Mucosa of descending colon (tissue), 3 donors: ENCODE measurements around the gene WDR70. TPM values are rescaled to one million over a fixed set of nuclear protein-coding genes. Genes with fewer than 3 reads are reported as not detected.

Source experiments
- ATAC-seq: fragments of 200-7000 bp; cut with Tn5 transposase; one replicate; pipeline ENCODE4 v1.9.1; 2020; ENCODE audit warnings: mild to moderate bottlenecking, moderate library complexity
- DNase-seq, 3 donors: peaks; one replicate each; pipeline ENCODE4 v3.0.0-alpha.2; 2020
- H3K36me3 ChIP-seq: fragments of 200-600 bp; one replicate; pipeline ENCODE4 v1.8.0; 2021; ENCODE audit warnings: low read depth, mild to moderate bottlenecking
- H3K4me1 ChIP-seq: fragments of 200-600 bp; one replicate; pipeline ENCODE4 v1.8.0; 2021; ENCODE audit warnings: low read depth, mild to moderate bottlenecking
- H3K4me3 ChIP-seq: fragments of 200-600 bp; one replicate; pipeline ENCODE4 v1.8.0; 2021; ENCODE audit warnings: mild to moderate bottlenecking
- H3K9me3 ChIP-seq: fragments of 200-600 bp; one replicate; pipeline ENCODE4 v1.8.0; 2021; ENCODE audit warnings: mild to moderate bottlenecking
- intact Hi-C, 2 donors: fragments of 100-400 bp; cut with DNase I in 1 of 2; cut with micrococcal nuclease in 1 of 2; formaldehyde crosslinking; loops; one replicate each; pipeline versions ENCODE4 v1.11.0 to v1.11.1; 2022; cut with DNase I, micrococcal nuclease
- total RNA-seq, 3 donors: library from RNA; stranded (reverse); fragmentation: NEBNext Ultra II Directional in 2 of 3; extraction: Animal tissue kit (Norgen Biotek cat#: 25700) in 2 of 3; gene quantifications; one replicate each; pipeline versions ENCODE4 v1.2.1 to v1.2.4, GENCODE V29; 2021 to 2023
- TF ChIP-seq, protein P1 (sequence below): fragments of 200-600 bp; IDR thresholded peaks from one replicate; pipeline ENCODE4 v1.8.0; 2022; ENCODE audit warnings: antibody characterized with exemption, mild to moderate bottlenecking
- donor health status: DM: no; HTN: no; CAD: no; lungs with moderate emphysema.
- donor health status: DM: no; HTN: no; CAD: no.
- donor health status: DM: no; HTN: yes; CAD: no.

WDR70 gene
- total RNA-seq, 3 donors from 2014 or later = 19.5 to 42.5 (median 38.0) TPM

DNA sequence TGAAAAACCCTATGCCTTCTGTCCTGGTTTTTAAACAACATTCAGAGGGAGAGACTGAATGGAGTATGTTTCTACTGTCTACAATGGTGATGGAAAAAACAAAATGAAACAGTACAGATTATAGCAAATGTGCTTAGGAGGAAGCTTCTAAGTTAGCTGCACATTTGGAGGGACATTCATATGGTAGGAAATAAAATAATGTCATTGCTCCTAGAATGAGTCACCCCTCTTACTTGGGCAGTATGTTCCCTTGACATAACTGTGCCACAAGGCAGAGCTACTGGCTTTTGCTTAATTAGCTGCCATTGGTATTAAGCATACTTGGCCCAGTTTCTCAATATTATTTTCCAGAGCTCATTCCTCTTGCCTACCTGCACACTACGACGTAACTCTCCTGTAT is 331.8 kb downstream of the WDR70 start:
- Histone ChIP-seq H3K4me3 (no peak overlapping the region), H3K36me3 (no peaks in the 10 kb centered on the region), H3K4me1 (no peaks in the 10 kb centered on the region), H3K9me3 (no peaks in the 10 kb centered on the region)
- ATAC-seq = no peak
- no peak for DNase-seq
- intact Hi-C loops = no loop called here
- TF ChIP-seq, protein P1, sequence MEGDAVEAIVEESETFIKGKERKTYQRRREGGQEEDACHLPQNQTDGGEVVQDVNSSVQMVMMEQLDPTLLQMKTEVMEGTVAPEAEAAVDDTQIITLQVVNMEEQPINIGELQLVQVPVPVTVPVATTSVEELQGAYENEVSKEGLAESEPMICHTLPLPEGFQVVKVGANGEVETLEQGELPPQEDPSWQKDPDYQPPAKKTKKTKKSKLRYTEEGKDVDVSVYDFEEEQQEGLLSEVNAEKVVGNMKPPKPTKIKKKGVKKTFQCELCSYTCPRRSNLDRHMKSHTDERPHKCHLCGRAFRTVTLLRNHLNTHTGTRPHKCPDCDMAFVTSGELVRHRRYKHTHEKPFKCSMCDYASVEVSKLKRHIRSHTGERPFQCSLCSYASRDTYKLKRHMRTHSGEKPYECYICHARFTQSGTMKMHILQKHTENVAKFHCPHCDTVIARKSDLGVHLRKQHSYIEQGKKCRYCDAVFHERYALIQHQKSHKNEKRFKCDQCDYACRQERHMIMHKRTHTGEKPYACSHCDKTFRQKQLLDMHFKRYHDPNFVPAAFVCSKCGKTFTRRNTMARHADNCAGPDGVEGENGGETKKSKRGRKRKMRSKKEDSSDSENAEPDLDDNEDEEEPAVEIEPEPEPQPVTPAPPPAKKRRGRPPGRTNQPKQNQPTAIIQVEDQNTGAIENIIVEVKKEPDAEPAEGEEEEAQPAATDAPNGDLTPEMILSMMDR = no peak

DNA sequence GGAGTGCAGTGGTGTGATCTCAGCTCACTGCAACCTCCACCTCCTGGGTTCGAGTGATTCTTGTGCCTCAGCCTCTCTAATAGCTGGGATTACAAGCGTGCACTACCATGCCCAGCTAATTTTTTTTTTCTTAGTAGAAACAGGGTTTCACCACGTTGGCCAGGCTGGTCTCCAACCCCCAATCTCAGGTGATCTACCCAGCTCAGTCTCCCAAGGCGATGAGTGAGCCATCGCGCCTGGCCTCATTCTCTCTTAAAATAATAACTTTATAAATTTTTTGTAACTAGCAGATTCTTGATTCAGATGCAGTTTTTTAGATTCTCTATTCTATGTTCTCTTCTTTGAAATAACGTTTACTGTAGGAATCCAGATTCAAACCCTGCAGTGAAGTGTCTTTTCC is 333.6 kb downstream of the WDR70 start:
- intact Hi-C loops = no loop called here
- no peak overlapping the region for H3K4me3 ChIP-seq
- H3K4me1 ChIP-seq = peaks cover 7% of the 10 kb centered on the region
- TF ChIP-seq, protein P1 = no peak
- no peaks in the 10 kb centered on the region for H3K9me3 ChIP-seq
- DNase-seq (no peak), ATAC-seq (no peak)
- no peaks in the 10 kb centered on the region for H3K36me3 ChIP-seq

DNA sequence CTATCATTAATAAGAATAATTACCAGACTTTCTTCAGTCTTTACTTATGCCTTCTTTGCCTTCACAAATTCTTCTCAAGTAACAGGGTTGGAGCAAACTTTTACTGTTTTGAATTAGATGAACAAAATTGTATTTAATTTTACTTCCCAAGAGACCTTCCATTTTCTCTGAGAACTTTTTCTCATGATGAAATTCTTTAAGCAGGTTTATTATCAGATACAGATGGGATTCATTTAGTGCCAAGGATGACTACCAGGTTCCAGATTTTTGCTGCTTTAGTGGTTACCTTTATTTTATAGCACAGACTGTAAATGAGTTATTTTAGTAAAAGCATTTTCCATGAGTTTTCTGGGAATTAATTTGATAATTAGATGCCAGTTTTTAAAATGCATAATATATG is 335.6 kb downstream of the WDR70 start:
- TF ChIP-seq, protein P1 = no peak
- Histone ChIP-seq H3K9me3 (no peaks in the 10 kb centered on the region), H3K36me3 (no peaks in the 10 kb centered on the region), H3K4me1 (peaks cover 7% of the 10 kb centered on the region), H3K4me3 (no peak overlapping the region)
- intact Hi-C loops = no loop called here
- ATAC-seq (no peak), DNase-seq (no peak)

DNA sequence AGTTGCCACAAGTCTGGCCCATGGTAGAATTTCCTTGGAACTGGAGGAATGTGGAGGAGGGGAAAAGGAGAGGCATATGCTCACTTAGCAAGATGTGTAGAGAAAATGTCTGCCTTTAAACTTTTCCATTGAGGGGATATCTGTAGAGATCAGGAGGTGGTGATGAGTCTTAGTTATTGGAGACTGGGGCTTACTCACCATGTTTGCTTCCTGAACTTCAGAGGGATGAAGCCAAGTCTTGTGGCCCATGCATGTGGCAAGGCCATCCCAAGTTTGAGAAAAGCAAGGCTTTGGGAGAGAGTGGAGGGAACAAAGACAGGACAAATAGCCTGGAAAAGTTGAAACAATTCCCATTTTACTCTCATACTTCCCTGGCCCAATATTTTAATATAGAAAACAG is 336.2 kb downstream of the WDR70 start:
- no peak for DNase-seq
- no peak for ATAC-seq
- TF ChIP-seq, protein P1 = no peak
- Histone ChIP-seq H3K9me3 (no peaks in the 10 kb centered on the region), H3K4me1 (peaks cover 7% of the 10 kb centered on the region), H3K4me3 (no peak overlapping the region), H3K36me3 (no peaks in the 10 kb centered on the region)
- intact Hi-C loops = no loop called here

DNA sequence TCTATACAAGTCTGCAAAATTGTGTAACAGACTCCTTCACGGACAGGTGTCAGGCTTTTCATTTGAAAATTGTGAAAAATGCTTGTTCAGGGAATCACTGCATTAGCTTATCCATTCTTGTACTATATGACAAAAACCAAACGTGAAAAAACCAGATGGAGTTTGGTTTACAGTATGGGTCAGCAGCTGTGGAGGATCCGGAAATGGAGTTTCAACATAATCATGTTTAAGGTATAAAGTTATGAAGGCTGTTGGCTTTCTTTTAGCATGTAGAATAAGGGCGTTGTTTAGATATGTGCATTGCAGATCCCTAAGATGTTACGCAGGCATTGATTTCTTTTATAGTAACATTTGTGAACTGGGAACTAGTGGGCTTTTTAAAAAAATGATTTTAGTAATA is 336.9 kb downstream of the WDR70 start:
- H3K9me3 ChIP-seq = no peaks in the 10 kb centered on the region
- no peak for DNase-seq
- ATAC-seq = no peak
- intact Hi-C loops = no loop called here
- H3K4me3 ChIP-seq = no peak overlapping the region
- H3K36me3 ChIP-seq = no peaks in the 10 kb centered on the region
- TF ChIP-seq, protein P1 = no peak
- H3K4me1 ChIP-seq = peaks cover 7% of the 10 kb centered on the region

DNA sequence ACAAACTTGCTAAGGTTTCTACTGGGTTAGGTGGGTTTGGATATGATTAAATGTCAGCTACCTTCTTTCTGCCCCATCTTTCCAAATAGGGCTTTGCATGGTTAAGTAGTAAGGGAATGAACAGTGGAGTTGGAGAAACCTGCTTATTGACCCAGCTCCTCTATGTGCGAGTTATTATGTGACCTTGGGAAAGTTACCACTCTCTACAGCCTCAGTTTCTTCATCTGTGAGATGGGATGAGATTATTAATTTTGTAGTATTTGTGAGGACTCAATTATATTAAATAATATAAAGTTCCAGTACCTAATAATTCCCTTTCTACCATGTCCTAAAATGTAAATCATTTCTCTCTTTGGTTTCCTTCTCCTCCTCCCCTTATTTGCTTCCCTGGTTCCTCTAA is 337.3 kb downstream of the WDR70 start:
- intact Hi-C loops = no loop called here
- Histone ChIP-seq H3K4me1 (peaks cover 11% of the 10 kb centered on the region), H3K36me3 (no peaks in the 10 kb centered on the region), H3K4me3 (no peak overlapping the region), H3K9me3 (no peaks in the 10 kb centered on the region)
- no peak for ATAC-seq
- TF ChIP-seq, protein P1 = no peak
- DNase-seq = no peak
